BLaER1 (cell line): Measurements from ENCODE around the gene HSD17B12.

Experiments used
- H3K27ac ChIP-seq: shearing (Covaris generic); formaldehyde crosslinking; 2 replicates; pipeline ENCODE4 v1.8.1; 2022
- H3K27me3 ChIP-seq: shearing (Covaris generic); formaldehyde crosslinking; 2 replicates; pipeline ENCODE4 v1.8.1; 2022
- H3K36me3 ChIP-seq: shearing (Covaris generic); formaldehyde crosslinking; 2 replicates; pipeline ENCODE4 v1.8.1; 2022
- H3K4me1 ChIP-seq: shearing (Covaris generic); formaldehyde crosslinking; 2 replicates; pipeline ENCODE4 v1.8.1; 2022
- H3K4me2 ChIP-seq: shearing (Covaris generic); formaldehyde crosslinking; 2 replicates; pipeline ENCODE4 v1.8.1; 2022
- H3K4me3 ChIP-seq: shearing (Covaris generic); formaldehyde crosslinking; 2 replicates; pipeline ENCODE4 v1.8.1; 2022
- H3K9ac ChIP-seq: shearing (Covaris generic); formaldehyde crosslinking; 2 replicates; pipeline ENCODE4 v1.8.1; 2022
- H3K9me3 ChIP-seq: shearing (Covaris generic); formaldehyde crosslinking; 2 replicates; pipeline ENCODE4 v1.8.1; 2022
- H4K20me1 ChIP-seq: shearing (Covaris generic); formaldehyde crosslinking; 2 replicates; pipeline ENCODE4 v1.8.1; 2022
- Cebpa-rat ChIP-seq: shearing (Covaris generic); IDR thresholded peaks from 2 replicates; pipeline ENCODE4 v1.8.1; 2022

Gene HSD17B12

DNA sequence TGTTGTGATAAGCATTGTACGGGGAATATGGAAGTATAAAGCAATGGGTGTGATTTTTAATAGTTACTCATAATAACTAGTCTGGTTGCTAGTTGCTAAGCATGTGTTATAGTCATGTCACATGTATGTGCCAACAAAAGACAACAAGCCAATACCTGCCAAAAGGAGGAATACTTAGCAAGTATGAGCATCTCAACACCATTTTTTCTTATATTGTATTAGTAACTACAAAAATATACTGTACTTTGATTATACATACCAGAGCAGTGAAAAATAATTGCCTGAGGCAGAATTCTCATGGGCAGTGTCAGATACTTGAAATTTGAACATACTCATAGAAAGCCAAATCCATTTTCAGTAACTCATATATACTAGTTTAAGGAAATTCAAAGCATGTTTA, 137.7 kb downstream of the HSD17B12 start:
- no peaks in the 10 kb centered on the region for H3K4me1 ChIP-seq
- no peak for TF ChIP-seq Cebpa-rat
- peaks cover 77% of the 10 kb centered on the region for H3K36me3 ChIP-seq
- no peaks in the 10 kb centered on the region for H3K9me3 ChIP-seq
- no peaks in the 10 kb centered on the region for H3K27me3 ChIP-seq
- no peak overlapping the region for H3K4me2 ChIP-seq
- no peak overlapping the region for H3K27ac ChIP-seq
- H3K9ac ChIP-seq, result no peak overlapping the region
- no peaks in the 10 kb centered on the region for H4K20me1 ChIP-seq
- H3K4me3 ChIP-seq, result no peak overlapping the region

GRCh38 chr11:43819926-43820325, 139.4 kb downstream of the HSD17B12 start:
- no peak overlapping the region for H3K4me3 ChIP-seq
- H3K27me3 ChIP-seq, result no peaks in the 10 kb centered on the region
- no peaks in the 10 kb centered on the region for H3K4me1 ChIP-seq
- no peaks in the 10 kb centered on the region for H3K9me3 ChIP-seq
- no peak overlapping the region for H3K27ac ChIP-seq
- no peak for TF ChIP-seq Cebpa-rat
- no peaks in the 10 kb centered on the region for H4K20me1 ChIP-seq
- peaks cover 90% of the 10 kb centered on the region for H3K36me3 ChIP-seq
- no peak overlapping the region for H3K9ac ChIP-seq
- H3K4me2 ChIP-seq, result no peak overlapping the region

DNA sequence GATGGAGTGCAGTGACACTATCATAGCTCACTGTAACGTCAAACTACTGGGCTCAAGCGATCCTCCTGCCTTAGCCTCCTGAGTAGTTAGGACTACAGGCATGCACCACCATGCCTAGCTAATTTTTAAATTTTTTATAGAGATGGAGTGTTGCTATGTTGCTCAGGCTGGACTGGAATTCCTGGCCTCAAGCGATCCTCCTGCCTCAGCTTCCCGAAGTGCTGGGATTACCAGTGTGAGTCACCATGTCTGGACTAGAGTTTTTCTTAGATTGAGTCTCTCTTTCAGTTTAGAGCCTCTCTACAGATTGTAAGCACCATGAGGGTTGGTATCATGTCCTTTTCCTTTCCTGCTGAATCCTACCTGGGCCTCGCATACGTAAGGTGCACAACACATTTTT, 142.8 kb downstream of the HSD17B12 start:
- Histone ChIP-seq H3K9me3 (no peaks in the 10 kb centered on the region), H3K27me3 (no peaks in the 10 kb centered on the region), H3K4me2 (no peak overlapping the region)

DNA sequence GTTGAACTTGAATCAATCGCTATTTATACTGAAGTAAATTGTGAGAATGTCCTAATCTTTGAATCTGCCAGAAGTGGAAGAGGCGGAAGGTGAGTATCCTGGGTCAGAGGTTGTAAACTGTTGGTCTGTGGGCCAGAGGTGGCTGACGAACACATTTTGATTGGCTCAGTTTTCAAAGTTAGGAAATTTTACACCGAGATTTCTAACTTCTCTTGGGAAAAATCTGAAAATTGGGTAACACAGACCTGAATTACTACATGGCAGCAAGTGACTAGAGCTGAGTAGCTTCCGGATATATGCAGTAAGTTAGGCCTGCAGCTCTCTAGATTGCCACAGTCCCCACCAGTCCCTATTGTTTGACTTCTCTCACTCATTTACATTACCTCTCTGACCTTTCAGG, 143.3 kb downstream of the HSD17B12 start:
- Histone ChIP-seq H3K4me2 (no peak overlapping the region), H3K4me1 (no peaks in the 10 kb centered on the region), H3K9ac (no peak overlapping the region), H3K4me3 (no peak overlapping the region), H4K20me1 (no peaks in the 10 kb centered on the region), H3K36me3 (peaks cover 65% of the 10 kb centered on the region), H3K27me3 (no peaks in the 10 kb centered on the region), H3K9me3 (no peaks in the 10 kb centered on the region), H3K27ac (no peak overlapping the region)
- TF ChIP-seq Cebpa-rat, result no peak

More for the DNA sequence above, 142.8 kb downstream of the HSD17B12 start:
- Histone ChIP-seq H3K4me3 (no peak overlapping the region), H3K27ac (no peak overlapping the region), H4K20me1 (no peaks in the 10 kb centered on the region), H3K4me1 (no peaks in the 10 kb centered on the region), H3K36me3 (peaks cover 66% of the 10 kb centered on the region), H3K9ac (no peak overlapping the region)
- no peak for TF ChIP-seq Cebpa-rat

DNA sequence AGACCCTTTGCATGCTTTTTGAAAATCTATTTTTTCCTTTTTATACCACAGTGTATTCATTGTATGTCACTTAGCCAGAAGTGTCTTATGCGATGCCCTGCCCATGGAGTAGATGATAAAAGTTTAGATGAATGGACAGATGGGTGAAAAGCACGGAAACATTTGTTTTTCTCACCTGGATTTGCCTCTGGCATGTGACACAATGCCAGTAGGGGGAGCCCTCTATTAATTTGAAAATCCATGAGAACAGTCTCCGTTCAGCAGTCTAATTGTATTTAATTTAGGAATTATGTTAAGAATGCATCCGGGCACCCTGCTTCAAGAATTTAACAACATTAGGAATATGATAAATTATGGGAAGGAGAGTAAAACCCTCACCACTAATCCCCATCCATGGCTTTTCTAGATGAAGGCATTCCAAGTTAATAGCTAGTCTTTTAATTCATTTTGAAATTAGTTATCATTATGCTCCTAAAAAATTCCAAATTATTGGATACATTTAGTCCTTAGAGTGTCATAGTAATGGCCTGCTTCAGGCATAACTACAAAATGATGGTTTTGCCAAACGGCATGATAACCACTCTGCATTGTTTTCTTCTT, 144.8 kb downstream of the HSD17B12 start:
- H3K4me1 ChIP-seq, result no peaks in the 10 kb centered on the region
- H3K4me3 ChIP-seq, result no peak overlapping the region
- no peaks in the 10 kb centered on the region for H3K27me3 ChIP-seq
- H3K4me2 ChIP-seq, result no peak overlapping the region
- H3K9me3 ChIP-seq, result no peaks in the 10 kb centered on the region
- peaks cover 54% of the 10 kb centered on the region for H3K36me3 ChIP-seq
- no peak overlapping the region for H3K9ac ChIP-seq
- TF ChIP-seq Cebpa-rat, result no peak
- H3K27ac ChIP-seq, result no peak overlapping the region
- H4K20me1 ChIP-seq, result no peaks in the 10 kb centered on the region

DNA sequence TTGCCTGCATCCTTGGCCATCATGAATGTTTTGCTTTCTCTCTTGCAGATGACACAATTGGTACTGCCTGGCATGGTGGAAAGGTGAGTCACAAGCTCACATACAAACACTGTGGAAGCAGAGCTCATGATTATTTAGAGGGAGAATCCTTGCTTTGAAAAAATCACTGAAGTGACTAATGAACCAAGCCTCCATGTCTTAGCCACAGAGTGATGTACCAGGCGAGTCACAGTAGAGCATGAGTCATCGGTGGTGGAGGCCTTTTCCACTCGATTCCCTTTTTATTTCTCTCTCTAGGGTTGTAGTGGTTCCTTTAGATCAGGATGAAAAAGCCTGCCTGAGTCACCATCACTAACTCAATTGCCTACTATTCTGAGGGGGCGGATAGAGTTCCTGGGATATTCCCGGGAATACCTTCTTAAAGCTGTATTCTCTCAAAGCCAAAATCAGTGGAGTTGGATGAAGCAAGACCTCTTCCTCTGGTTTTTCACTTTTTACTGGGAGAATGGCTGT, 150.4 kb downstream of the HSD17B12 start:
- Histone ChIP-seq H3K27ac (no peak overlapping the region), H3K9ac (no peak overlapping the region), H3K27me3 (no peaks in the 10 kb centered on the region), H3K9me3 (no peaks in the 10 kb centered on the region), H3K4me1 (no peaks in the 10 kb centered on the region), H3K36me3 (peaks cover 40% of the 10 kb centered on the region), H4K20me1 (no peaks in the 10 kb centered on the region), H3K4me2 (no peak overlapping the region), H3K4me3 (no peak overlapping the region)
- TF ChIP-seq Cebpa-rat, result no peak

DNA sequence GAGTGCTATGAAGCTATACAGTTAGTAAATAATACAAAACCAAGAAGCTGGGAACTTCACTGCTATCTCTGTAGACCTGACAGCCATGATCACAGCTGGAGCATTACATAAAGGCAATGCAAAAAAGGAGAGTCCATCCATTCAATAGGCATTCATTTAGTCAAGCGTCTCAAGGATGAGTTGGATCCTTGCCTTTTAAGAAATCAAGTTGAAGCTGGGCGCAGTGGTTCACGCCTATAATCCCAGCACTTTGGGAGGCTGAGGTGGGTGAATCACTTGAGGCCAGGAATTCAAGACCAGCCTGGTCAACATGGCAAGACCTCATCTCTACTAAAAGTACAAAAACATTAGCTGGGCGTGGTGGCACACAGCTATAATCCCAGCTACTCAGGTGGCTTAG, 152.0 kb downstream of the HSD17B12 start:
- Histone ChIP-seq H4K20me1 (no peaks in the 10 kb centered on the region), H3K36me3 (peaks cover 35% of the 10 kb centered on the region), H3K9ac (no peak overlapping the region), H3K4me1 (no peaks in the 10 kb centered on the region), H3K9me3 (no peaks in the 10 kb centered on the region), H3K4me3 (no peak overlapping the region), H3K4me2 (no peak overlapping the region), H3K27me3 (no peaks in the 10 kb centered on the region), H3K27ac (no peak overlapping the region)
- no peak for TF ChIP-seq Cebpa-rat

GRCh38 chr11:43833657-43834073, 153.1 kb downstream of the HSD17B12 start:
- H3K27me3 ChIP-seq, result no peaks in the 10 kb centered on the region
- H3K9ac ChIP-seq, result no peak overlapping the region
- no peak overlapping the region for H3K4me3 ChIP-seq
- peaks cover 44% of the 10 kb centered on the region for H3K36me3 ChIP-seq
- no peak overlapping the region for H3K4me2 ChIP-seq
- TF ChIP-seq Cebpa-rat, result no peak
- H4K20me1 ChIP-seq, result no peaks in the 10 kb centered on the region
- H3K9me3 ChIP-seq, result no peaks in the 10 kb centered on the region
- no peaks in the 10 kb centered on the region for H3K4me1 ChIP-seq
- no peak overlapping the region for H3K27ac ChIP-seq

GRCh38 chr11:43834286-43834685, 153.7 kb downstream of the HSD17B12 start:
- H3K4me1 ChIP-seq, result no peaks in the 10 kb centered on the region
- H3K36me3 ChIP-seq, result peaks cover 50% of the 10 kb centered on the region
- H3K4me2 ChIP-seq, result no peak overlapping the region
- H3K27me3 ChIP-seq, result no peaks in the 10 kb centered on the region
- no peaks in the 10 kb centered on the region for H3K9me3 ChIP-seq
- no peak overlapping the region for H3K9ac ChIP-seq
- no peaks in the 10 kb centered on the region for H4K20me1 ChIP-seq
- no peak overlapping the region for H3K4me3 ChIP-seq
- no peak overlapping the region for H3K27ac ChIP-seq
- no peak for TF ChIP-seq Cebpa-rat

- Histone ChIP-seq H4K20me1 (no peaks in the 10 kb centered on the region), H3K27me3 (no peaks in the 10 kb centered on the region), H3K27ac (no peak overlapping the region), H3K4me2 (no peak overlapping the region), H3K9me3 (no peaks in the 10 kb centered on the region), H3K9ac (no peak overlapping the region), H3K4me3 (no peak overlapping the region), H3K4me1 (no peaks in the 10 kb centered on the region), H3K36me3 (peaks cover 57% of the 10 kb centered on the region)
- no peak for TF ChIP-seq Cebpa-rat
Measured at GRCh38 chr11:43835104-43835503, 154.6 kb downstream of the HSD17B12 start.

DNA sequence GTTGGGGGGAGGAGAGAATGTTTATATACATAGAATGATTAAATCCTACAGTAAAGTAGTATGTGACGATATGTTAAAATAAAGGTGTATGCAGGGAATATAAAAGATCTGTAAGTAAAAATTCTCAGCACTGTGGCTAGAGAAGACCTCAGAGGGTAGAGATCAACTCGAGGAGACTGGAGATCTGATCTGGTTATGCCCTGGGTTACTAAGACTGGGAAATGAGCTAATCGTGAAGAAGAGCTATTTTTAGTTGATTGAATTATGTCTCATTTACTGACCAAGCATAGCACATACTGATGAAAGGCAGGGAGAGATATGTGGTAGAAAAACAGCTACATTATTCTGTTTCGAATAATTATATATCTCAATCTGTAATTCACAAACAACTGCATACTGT, 157.3 kb downstream of the HSD17B12 start:
- Histone ChIP-seq H3K36me3 (peaks cover 53% of the 10 kb centered on the region), H3K9me3 (peaks cover 7% of the 10 kb centered on the region; the same call in 1 of the 2 replicates), H3K4me2 (no peak overlapping the region), H3K4me1 (no peaks in the 10 kb centered on the region), H3K9ac (no peak overlapping the region), H3K27me3 (no peaks in the 10 kb centered on the region), H3K27ac (no peak overlapping the region), H4K20me1 (no peaks in the 10 kb centered on the region), H3K4me3 (no peak overlapping the region)
- TF ChIP-seq Cebpa-rat, result no peak
